Measurements from ENCODE around the gene ARID1B.

ARID1B gene

GRCh38 chr6:157221817-157222175 is 444.6 kb downstream of the ARID1B start:
- DNase-seq = no peak

- no peak for DNase-seq
Observed at GRCh38 chr6:157222201-157222981, 445.2 kb downstream of the ARID1B start.

- DNase-seq = no peak
Observed at GRCh38 chr6:157223021-157223430, 445.8 kb downstream of the ARID1B start.

- DNase-seq = no peak
Observed at GRCh38 chr6:157223511-157223910, 446.3 kb downstream of the ARID1B start.

- DNase-seq = no peak
Observed at GRCh38 chr6:157224178-157224950, 447.2 kb downstream of the ARID1B start.

DNA sequence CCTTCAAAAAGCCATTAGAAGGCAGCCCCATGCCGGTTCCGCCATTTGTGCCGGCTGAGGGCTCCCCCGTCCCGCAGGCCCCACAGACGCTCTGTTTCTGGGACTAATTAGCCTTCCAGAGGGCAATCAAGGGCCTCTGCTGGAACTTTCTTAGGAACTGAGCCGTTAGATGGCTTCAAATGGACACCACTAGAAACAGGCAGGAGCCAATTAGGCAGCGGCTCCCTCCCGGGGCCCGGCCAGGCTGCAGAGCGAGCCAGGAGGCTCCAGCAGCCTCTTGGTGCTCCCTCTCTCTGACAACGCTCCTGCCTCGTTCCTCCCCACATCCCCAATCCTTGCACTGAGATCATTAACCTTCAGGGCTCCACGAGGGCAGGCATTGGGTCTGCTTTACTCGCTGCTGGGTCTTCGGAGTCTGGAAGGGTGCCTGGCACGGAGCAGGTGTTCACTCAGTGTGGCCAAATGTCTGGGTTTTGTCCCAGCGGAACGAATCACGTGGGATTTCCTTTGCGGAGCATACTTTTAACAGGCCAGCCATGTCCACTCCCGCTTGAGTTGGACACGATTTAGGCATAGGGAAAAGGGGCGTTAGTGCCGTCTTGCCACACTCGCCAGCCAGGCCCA is 447.9 kb downstream of the ARID1B start:
- DNase-seq = no peak

GRCh38 chr6:157225575-157225995 is 448.4 kb downstream of the ARID1B start:
- DNase-seq = no peak

GRCh38 chr6:157226026-157226625 is 448.9 kb downstream of the ARID1B start:
- DNase-seq = no peak

- DNase-seq = no peak
Observed at GRCh38 chr6:157226761-157227160, 449.6 kb downstream of the ARID1B start.

DNA sequence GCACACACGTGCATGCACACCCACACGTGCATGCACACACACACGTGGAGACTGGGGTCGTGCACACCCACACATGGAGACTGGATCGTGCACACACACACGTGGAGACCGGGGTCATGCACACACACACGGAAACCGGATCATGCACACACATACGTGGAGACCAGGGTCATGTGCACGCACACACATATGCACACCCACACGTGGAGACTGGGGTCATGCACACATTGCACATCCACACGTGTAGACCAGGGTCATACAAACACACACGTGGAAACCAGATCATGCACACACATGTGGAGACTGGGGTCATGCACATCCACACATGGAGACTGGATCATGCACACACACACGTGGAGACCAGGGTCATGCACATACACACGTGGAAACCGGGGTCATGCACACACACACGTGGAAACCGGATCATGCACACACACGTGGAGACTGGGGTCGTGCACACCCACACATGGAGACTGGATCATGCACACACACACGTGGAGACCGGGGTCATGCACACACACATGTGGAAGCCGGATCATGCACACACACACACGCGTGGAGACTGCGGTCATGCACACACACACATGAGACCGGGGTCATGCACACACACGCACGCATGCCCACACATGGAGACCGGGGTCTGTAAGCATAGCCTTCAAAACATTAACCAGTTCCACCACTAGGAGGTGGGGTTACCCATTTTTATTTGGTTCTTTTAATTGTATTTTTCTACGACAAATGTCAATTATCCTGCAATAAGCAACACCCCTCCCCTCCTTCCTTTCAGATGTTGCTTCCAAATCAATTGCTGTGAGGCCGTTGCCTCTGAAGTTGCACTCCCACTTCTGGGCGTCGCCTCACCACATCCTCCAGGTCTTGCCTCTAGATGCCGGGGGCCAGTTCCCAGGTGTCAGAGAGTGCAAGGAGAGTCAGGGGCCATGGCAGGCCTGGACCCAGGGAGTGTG is 450.3 kb downstream of the ARID1B start:
- peak; percentile 42 for DNase-seq

DNA sequence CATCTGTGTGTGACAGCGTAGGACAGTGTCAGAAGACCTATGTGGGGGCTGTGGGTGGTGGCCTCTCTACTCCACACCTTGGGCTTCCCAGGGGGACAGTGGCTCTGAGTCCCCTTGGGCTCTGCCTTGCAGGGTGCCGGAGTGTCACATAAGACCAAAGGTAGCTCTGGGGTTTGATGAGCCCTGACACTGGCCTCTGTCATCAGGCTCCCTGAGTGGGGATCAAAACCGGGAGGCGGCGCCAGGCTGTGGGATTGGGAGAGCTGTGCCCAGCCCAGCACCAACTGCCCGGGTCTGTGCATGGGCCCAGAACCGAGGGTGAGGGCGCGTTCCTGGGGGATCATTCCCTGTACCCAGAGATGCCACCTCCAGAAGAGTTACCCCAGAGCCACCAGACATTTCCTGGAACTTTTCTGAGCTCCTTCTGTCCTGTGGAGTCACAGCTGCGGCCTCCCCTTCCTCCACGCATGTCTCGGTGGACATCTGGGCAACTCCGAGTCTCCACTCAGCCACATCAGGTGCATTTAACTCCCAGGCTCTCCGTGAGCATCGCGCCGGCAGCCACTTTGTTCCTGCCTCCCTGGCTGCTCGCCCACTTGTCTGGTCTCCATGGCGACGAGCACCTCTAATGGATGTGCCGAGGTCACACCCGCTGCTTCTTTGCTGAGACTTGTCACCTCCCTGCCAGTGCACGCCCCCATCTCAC is 451.4 kb downstream of the ARID1B start:
- DNase-seq = no peak

- no peak for DNase-seq
Observed at GRCh38 chr6:157229132-157229618, 452.0 kb downstream of the ARID1B start.

- no peak for DNase-seq
Observed at GRCh38 chr6:157229713-157230112, 452.5 kb downstream of the ARID1B start.

- no peak for DNase-seq
Observed at GRCh38 chr6:157230910-157231309, 453.7 kb downstream of the ARID1B start.

DNA sequence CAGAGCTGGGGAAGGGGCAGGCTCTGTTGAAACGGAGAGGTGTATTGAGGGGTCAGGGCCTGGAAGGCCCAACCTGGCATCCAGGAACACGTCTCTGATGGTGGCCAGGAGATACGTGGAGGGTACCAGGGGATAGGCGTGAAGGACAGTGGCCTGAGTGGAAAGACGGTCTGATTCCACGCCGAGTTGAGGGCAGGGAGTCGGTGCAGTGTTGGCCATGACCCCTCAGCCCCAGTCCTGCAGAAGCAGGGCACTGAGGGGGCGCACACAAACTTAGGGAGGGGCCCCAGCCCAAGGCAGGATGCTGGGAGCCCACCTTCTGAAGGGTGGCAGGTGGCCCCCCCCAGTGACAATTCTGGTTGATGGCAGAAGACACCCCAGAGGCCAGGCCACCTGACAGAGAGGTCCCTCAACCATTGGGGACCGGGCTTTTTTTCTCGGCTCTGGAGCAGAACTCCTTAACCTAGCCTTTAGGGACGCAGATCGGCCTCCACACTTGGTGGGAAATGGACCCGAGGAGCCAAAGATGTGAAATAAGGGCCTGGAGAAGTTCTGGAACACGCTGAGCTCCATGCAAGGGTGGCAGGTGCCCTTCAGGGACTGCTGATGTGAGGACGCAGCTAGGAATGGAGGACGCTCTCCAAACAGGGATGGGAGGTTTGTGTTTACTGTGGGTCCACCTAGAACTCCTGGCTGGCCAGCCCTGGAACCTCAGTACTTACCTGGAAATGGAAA is 455.1 kb downstream of the ARID1B start:
- no peak for DNase-seq

DNA sequence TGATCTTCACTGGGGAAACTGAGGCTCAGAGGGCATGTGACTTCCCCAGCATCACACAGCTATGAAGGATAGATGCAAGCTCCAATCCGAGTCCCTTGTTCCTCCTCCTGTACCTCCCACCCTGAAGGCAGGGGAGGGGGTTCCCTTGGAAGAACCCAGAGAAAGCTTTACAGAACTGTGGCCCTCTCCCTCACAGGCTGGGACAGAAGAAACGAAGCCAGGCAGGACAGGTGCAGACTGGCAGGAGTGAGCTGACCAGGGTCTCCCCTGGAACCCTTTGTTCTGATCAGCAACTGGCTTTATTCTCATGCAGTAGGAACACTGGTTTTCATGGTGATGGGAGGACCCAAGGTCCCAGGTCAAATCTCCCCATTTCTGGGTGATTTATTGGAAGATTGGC is 456.0 kb downstream of the ARID1B start:
- no peak for DNase-seq

- DNase-seq = no peak
Observed at GRCh38 chr6:157233686-157234085, 456.5 kb downstream of the ARID1B start.

GRCh38 chr6:157235600-157236039 is 458.4 kb downstream of the ARID1B start:
- peak; percentile 55 for DNase-seq

GRCh38 chr6:157236040-157236725 is 459.0 kb downstream of the ARID1B start:
- peak; percentile 17 for DNase-seq

GRCh38 chr6:157238346-157238745 is 461.2 kb downstream of the ARID1B start:
- DNase-seq = peak; percentile 16
